SK-N-SH (cell line): ENCODE results near the gene FBXO30.

Experiments used
- EP300 ChIP-seq, 2 experiments: IDR thresholded peaks; 2 replicates each; pipeline versions ENCODE4 v1.4.0 to v1.6.1; 2012; ENCODE audit warnings: borderline replicate concordance in 1 of 2, low read depth in 1 of 2, low read length in 1 of 2
- FOXM1 ChIP-seq: IDR thresholded peaks from 2 replicates; pipeline ENCODE4 v1.4.0; 2012; ENCODE audit warnings: low read depth, mild to moderate bottlenecking
- POLR2AphosphoS5 ChIP-seq: IDR thresholded peaks from 2 replicates; pipeline ENCODE4 v1.6.1; 2012; ENCODE audit warnings: low read depth, low read length
- SMC3 ChIP-seq: IDR thresholded peaks from 2 replicates; pipeline ENCODE4 v1.6.1; 2012; ENCODE audit warnings: low read depth, low read length, improper control_type of control experiment
- TEAD4 ChIP-seq: IDR thresholded peaks from 2 replicates; pipeline ENCODE4 v1.4.0; 2012; ENCODE audit warnings: mild to moderate bottlenecking, borderline replicate concordance; ENCODE audit not compliant: insufficient read depth
- TF ChIP-seq, protein P1 (sequence below): IDR thresholded peaks from 2 replicates; pipeline ENCODE4 v1.6.1; 2012; ENCODE audit warnings: mild to moderate bottlenecking, low read depth, low read length, moderate library complexity
- TF ChIP-seq, protein P2 (sequence below): fragments of 200-600 bp; sonication (generic); IDR thresholded peaks from 2 replicates; pipeline ENCODE4 v1.6.1; 2017; ENCODE audit warnings: antibody characterized with exemption, mild to moderate bottlenecking, moderate library complexity

DNA sequence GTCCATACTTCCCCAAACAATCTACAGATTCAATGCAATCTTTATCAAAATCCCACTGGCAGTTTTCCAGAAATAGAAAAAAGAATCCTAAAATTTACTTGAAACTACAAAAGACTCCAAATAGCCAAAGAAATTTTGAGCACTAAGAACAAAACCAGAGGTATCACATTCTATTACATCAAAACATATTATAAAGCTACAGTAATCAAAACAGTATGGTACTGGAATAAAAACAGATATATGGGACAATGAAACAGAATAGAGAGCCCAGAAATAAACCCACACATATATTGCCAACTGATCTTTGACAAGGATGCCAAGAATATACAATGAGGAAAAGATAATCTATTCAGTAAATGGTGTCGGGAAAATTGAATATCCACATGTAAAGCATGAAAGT is 46.0 kb upstream of the FBXO30 start:
- TF ChIP-seq, protein P1, sequence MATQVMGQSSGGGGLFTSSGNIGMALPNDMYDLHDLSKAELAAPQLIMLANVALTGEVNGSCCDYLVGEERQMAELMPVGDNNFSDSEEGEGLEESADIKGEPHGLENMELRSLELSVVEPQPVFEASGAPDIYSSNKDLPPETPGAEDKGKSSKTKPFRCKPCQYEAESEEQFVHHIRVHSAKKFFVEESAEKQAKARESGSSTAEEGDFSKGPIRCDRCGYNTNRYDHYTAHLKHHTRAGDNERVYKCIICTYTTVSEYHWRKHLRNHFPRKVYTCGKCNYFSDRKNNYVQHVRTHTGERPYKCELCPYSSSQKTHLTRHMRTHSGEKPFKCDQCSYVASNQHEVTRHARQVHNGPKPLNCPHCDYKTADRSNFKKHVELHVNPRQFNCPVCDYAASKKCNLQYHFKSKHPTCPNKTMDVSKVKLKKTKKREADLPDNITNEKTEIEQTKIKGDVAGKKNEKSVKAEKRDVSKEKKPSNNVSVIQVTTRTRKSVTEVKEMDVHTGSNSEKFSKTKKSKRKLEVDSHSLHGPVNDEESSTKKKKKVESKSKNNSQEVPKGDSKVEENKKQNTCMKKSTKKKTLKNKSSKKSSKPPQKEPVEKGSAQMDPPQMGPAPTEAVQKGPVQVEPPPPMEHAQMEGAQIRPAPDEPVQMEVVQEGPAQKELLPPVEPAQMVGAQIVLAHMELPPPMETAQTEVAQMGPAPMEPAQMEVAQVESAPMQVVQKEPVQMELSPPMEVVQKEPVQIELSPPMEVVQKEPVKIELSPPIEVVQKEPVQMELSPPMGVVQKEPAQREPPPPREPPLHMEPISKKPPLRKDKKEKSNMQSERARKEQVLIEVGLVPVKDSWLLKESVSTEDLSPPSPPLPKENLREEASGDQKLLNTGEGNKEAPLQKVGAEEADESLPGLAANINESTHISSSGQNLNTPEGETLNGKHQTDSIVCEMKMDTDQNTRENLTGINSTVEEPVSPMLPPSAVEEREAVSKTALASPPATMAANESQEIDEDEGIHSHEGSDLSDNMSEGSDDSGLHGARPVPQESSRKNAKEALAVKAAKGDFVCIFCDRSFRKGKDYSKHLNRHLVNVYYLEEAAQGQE: no peak
- TF ChIP-seq TEAD4 (no peak), FOXM1 (no peak), POLR2AphosphoS5 (no peak), SMC3 (no peak), EP300 (IDR thresholded peaks at IDR 0.05; ENCODE audit: borderline replicate concordance in 1 of 2, low read depth in 1 of 2, low read length in 1 of 2) (no peak)
- TF ChIP-seq, protein P2, sequence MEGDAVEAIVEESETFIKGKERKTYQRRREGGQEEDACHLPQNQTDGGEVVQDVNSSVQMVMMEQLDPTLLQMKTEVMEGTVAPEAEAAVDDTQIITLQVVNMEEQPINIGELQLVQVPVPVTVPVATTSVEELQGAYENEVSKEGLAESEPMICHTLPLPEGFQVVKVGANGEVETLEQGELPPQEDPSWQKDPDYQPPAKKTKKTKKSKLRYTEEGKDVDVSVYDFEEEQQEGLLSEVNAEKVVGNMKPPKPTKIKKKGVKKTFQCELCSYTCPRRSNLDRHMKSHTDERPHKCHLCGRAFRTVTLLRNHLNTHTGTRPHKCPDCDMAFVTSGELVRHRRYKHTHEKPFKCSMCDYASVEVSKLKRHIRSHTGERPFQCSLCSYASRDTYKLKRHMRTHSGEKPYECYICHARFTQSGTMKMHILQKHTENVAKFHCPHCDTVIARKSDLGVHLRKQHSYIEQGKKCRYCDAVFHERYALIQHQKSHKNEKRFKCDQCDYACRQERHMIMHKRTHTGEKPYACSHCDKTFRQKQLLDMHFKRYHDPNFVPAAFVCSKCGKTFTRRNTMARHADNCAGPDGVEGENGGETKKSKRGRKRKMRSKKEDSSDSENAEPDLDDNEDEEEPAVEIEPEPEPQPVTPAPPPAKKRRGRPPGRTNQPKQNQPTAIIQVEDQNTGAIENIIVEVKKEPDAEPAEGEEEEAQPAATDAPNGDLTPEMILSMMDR: no peak
